GM21423 (cell line): Measurements from ENCODE around the gene CEP126.

Experiments
- ATAC-seq: cut with Tn5 transposase; IDR thresholded peaks from one replicate; pipeline ENCODE4 v1.9.1; 2021; ENCODE audit warnings: mild to moderate bottlenecking, moderate library complexity; ENCODE audit not compliant: unreplicated experiment

The CEP126 gene, protein sequence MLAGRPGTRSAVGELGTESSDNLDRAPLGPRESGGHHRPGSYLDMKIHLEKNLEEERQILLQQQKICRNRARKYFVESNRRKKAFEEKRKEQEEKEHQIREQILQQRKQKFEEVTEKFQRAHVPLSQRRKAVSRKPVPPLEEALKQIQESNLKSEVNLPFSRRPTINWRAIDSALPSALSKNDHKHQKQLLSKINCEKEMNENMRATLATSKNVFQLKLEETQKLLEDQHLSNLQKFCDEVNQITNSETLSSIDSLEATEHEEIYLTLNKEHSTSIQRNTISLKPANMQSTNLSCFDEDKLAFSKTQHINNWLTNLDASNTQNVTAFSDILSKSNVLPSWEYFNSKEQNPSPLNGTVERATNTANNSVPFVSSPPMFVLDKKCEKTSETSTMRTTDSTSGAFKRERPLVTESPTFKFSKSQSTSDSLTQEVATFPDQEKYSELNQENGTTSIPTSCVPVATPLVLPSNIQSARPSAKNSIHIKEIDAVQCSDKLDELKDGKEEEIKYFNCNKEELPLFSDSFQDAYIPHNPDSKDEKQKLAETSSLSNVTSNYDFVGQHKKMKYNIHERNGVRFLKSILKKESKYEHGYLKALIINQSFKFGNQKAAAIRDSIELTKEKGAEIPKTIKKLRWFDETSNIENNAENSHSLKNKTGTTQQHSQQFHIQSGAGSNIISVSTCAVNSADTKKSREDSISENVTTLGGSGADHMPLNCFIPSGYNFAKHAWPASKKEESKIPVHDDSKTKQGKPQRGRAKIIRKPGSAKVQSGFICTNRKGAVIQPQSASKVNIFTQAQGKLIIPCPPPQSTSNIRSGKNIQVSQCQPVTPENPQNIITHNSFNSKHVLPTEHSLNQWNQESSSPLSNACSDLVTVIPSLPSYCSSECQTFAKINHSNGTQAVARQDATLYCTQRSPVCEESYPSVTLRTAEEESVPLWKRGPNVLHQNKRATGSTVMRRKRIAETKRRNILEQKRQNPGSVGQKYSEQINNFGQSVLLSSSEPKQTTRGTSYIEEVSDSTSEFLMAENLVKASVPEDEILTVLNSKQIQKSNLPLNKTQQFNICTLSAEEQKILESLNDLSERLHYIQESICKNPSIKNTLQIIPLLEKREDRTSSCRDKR

DNA sequence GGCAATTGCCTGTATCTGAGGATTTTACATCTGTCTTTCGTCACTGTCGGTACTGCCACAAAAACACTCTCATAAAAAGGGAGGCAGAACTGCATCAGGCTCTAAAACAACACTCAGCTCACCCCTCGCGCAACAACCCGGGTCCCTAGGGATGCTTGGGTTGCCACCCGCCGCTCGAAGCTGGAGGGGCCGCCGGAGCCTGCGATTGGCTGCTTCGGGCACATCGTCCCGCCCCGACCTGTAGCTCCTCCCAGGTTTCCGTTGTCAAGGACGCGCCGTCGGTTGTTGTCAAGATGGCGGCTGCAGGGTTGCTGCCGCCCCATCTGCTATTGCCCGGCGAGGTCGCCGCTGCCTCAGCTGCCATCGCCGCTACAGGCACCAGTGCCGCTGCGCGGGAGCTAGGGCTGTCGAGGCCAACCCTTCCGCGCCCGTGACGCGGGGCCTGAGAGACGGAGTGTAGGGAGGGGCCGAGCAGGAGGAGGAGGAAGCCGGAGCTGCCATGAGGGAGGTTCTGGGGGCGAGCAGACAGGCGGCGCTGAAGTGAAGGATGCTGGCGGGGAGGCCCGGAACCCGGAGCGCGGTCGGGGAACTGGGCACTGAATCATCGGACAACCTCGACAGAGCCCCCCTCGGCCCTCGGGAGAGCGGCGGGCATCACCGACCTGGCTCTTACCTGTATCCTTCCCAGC lies at the start of gene CEP126:
Gene CEP126 (plus strand): TSS at position 273 of the 689 bp plus-strand sequence. CDS start 275 bp downstream, at position 548.
- ATAC-seq = peak; percentile 100

DNA sequence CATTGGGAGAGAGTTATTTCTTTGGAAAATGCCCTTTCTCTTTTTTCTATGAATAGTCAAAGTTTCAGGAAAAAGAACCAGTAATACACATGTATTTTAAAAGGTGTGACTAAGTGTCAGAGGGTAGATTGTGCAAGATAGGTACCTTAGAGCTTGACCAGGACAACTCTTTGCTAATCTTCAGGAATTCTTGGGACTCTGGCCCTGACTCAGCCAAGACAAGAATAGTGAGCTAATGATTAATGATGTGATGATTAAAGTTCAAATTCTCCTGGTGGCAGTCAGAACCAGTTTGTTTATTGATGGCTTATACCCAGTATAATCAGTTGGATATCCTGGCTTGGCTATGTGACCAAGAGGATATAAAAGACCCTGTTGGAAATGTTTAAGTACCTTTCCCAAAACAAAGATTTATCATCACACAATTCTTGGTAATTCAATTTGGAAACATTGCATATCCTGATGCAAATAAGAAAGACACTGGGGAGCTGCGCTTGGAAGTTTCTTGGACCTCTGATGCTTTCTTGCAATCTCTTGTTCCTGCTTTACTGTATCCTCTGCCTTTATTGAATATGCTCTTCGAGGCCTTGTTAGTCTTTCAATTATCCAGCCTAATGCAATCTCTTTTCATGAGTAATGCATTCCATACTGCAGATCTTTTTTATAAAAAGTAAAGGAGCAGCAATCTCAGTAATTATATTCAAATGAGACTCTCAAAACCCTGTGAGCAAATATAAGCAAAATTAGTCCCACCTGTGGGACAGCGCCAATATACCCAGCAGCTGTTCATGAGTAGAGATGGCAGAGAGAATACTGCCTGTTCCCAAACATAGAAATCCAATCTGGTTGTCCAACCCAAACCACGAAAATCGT lies 48.0 kb upstream of the CEP126 start:
- ATAC-seq = no peak

DNA sequence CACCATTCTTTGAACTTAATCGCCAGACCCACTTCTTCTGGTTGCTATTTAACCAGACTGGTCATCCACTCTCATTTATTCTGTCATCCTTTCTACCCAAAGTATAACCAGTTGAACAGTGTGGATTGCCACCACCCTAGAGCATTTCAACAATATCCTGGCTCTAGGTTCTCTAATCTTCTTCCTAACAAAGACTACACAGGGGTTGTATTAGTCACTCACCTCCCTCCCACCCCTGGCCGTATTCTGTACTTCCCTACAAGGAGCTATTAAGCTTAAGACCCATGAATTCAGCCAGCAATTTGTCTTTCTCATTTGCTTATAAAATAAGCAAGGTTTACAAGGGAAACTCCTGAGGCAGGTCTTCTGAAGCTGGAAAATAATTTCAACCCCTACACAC lies 46.9 kb upstream of the CEP126 start:
- no peak for ATAC-seq

DNA sequence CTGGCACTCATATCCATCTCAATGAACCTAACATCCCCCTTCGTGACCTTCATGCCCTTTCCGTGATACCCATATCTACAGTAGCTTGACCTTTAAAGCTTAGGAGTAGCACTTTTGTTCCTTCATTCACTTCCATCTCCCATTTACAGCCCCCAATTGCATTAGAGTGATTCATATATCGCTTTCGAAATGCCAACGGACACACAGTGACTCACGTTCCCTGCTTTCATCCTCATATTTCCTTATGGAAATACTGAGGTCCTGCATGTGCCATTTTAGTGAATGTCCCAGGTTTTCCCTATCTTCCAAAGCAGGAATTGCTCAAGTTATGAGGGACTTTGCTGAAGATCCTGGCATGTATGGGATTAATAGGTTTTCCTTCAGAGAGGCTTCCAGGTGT lies 44.3 kb upstream of the CEP126 start:
- no peak for ATAC-seq

DNA sequence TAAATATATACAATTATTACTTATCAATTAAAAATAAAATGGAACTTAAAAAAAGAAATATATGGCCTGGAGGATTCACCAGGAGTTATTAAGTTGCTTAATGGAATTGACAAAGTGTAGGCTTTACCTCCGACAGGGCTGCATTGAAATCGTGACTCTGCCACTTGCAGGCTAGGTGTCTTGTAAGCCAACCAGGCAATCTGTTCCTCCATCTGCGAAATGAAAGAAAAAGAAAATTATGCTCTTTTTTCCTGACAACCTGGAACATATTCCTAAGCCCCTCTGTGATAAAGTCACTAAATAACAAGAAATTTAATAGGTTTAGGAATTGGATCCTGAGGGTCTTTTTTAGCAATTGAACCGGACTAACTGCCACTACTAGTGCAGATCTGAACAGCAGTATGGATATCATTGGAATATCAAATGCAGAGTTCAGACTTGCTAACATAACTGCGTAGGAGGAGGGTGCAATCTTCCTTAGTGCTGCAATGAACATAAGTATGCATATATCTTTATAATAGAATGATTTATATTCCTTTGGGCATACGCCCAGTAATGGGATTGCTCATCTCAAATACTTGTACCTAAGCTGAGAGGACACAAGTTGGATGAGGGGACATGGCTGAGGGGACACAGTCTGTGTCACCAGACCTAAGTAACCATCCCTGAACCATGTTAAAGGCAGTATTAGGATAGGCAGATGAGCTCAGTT lies 42.5 kb upstream of the CEP126 start:
- ATAC-seq = no peak

DNA sequence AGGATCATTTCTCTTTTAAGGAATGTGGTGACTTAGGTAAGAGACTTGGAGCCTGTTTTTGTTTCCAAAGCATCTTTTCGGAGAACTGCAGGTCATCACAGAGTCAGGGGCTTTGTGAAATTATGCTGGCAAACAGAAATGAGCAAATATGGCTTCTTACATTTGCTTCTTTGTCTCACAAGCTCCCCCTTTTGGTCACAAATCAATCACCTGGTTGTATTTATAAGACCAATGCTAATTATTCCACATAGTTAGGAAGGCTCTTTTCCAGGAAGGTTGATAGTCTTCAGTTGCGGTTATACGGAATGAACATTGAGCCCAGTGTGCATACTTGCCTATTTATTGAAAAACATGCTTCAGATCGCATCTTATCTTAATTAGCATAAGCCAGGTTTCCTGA lies 34.6 kb upstream of the CEP126 start:
- ATAC-seq = no peak

DNA sequence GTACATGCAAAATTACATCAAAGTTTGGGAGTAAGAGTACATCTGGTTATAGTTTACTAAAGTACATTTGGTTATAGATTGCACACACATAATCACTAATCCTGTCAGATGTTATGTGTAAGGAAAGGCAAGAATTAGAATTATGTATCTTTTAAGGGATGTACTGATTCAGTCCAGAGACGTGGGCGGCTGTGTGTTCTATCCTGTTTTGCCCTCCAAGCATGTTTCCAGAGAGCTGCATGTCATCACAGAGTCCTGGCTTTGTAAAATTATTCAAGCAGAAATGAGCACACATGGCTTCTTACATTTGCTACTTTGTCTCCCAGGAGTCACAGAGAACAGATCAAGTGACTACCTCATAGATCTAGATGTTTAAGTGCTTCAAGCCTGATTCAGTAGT lies 33.2 kb upstream of the CEP126 start:
- ATAC-seq = no peak

DNA sequence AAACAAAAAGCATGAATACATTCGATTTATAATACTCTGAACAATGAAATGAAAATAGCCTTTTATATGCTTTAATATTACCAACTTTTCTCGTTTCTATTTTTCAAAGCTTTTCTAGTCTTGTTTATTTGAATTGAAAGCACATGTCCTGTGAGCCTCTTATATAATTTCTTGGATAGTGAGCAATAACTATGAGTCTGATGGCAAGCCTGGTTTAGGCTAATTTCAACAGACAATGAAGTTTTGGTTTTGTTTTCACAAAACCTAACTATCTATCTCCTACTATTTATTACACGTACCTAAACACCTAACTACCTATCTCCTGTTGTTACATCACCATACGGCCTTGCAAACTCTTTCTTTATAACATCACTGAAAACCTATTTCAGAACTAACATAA lies 29.2 kb upstream of the CEP126 start:
- ATAC-seq = no peak

DNA sequence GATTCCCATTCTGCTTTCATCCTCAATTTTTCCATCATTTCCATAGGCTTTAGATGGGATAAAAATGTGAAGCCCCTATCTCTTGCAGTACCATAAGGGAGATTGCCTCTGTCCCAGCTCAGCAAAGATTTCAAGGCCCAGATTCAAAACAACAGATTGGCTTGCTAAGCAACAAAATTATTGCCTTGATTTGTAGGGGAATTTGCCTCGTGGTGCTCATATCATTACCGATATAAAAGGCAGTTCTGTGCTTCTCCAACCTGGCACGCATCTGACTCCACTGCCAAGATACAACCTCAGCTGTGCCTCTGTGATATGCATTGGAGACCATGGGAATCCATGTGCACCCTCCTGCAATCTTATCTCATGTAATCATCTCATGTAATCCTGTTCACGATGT lies 25.0 kb upstream of the CEP126 start:
- no peak for ATAC-seq

DNA sequence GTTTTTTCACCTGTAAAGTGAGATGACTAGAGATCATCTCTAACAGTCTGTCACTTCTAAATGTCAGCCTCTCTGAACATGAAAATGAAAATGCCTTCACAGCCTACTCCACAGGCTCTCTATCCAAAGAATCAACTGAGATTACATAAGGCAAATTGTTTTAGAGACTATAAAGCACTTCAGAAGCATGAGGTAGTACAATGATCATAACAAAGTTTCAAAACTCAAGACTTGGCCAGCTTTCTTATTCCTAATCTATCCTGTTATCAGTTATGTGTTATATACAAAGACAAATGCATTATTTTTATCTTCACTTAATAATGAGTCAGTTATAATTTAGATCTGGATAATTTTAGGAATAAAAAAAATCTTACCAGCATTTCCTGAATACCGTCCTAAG lies 20.3 kb upstream of the CEP126 start:
- no peak for ATAC-seq

DNA sequence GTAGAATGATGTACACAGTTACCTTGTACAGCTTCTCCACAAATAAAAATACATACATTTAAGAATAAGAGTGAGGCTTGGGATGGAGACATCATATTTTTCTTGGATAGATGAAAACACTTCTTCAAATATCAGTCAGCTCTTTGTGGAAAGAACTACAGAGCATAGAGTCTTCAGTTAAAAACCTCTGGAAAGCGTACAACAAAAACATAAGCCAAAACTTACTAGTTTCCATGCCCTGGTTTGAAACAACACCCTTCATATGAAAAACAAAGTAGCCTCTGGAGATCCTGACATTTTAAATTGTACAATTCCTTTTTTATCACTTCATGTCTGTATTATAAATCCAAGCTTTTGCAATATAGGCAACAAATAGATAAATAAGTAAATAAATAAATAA lies 7.0 kb upstream of the CEP126 start:
- no peak for ATAC-seq

DNA sequence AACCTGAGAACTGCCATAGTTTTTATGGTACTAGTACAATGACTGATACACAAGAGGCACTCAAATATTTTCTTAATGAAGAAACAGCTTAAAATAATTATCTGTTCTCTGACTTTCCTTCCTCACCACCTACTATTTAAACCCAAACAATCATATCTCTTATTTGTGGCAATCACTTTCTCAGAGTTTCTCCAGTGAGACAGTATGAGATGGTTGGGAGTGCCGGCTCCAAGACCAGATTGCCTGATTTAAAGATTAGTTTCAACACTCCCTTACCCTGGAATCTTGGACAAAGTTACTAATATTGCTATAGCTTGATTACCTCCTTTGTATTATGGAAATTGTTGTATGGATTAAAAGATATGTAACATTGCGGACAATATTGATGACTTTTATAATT lies 5.7 kb upstream of the CEP126 start:
- no peak for ATAC-seq

DNA sequence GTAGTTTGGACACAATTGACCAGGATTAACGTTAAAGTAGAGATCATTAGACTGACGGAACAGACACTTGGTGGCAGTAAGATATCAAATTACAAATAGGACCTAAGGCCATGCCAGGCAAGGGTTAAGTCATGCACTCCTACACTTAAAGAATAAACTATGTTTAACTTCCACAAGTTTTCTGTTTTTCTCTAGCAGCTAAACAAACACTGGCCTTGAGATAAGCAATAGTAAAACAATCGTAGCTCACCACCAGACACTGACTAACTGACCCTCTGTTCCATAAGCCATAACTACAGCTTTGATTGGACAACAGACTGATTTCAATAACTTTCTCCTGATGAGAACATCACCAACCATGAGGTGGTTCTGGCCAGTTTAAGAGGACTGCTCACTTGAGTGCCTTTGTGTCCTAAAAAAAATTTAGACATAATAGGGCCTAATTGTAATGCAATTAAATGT lies 2.0 kb upstream of the CEP126 start:
- ATAC-seq = no peak

DNA sequence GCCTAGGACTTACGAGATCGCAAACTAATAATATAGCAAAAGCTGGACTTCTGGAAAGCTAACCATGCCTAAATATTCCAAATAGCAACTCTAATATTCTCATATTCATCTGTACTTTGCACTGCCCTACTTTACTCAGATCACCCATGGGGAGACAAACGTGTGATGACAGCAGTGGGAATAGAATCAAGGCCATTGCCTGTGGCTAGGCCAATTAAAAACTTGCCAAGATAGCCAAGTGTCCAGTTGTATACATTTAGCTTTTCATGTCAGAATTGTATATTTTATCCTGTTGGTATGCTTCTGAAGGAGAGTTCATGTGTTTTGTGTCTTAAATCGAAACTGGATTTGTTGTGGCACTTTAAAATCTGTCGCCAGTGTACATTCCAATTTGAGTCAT lies 1.2 kb upstream of the CEP126 start:
- ATAC-seq = no peak

DNA sequence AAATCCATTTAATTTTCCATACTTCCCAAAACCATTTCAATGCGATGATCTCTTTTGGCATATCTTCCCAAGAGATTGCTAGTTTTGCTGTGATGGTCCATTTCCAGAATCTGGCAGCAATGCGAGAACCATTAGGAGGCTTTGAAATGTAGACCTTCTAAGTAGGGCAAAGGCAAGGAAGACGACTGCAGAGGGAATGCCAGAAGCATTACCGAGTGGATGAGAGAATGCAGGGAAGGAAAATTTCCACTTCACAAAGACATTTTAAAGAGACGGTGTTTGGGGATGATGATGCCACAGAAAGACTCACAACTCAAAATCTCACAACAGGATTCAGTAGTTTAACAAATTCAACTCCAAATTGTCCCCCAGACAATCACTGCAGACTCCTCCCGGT lies 471 bp upstream of the CEP126 start:
- ATAC-seq = no peak

DNA sequence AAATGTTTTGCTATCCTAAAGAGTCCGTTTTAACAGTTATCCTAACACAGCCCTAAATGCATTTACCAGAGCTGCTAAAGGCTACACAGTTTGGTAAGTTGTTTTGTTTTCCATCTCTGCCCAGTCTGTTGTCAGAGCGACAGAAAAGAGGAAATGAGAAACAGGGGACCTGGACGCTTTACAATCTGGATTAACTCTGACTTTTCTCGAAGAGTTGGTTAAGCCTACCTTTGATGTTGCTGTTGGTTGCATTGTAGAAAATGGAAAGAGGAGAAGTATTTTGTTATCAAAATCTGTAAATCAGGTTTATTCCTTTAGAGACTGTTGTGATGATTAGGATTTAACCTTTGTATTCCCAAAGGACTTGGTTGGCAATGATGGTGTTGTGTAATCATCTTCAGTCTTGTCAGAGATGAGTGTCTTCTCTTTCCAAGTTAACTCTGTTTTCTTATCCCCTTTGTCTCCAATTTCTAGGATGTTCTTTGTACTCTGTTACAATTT lies 1.0 kb downstream of the CEP126 start:
- peak; percentile 38 for ATAC-seq

DNA sequence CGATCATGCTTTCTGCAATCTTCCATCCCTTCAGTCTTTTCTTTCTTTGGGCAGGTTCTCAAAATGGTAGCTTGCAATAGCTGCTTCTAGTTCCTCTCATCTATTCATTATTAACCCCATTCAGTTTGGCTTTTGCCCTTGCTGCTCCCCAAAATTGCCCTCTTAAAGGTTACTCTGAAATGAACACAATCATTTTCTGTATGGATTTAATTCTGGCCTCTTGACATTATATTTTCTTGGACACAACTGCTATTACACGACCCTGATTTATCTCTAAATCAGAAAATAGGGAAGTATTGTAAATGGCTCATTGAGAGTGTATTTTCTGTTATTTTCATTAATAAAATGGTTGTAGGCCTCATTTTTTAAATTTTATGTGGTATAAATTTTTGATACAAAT lies 1.6 kb downstream of the CEP126 start, which contains the start of gene ANGPTL5:
Gene ANGPTL5 (minus strand): TSS at position 101 of the 400 bp plus-strand sequence. CDS start 8,613 bp downstream, outside the sequence.
- no peak for ATAC-seq

DNA sequence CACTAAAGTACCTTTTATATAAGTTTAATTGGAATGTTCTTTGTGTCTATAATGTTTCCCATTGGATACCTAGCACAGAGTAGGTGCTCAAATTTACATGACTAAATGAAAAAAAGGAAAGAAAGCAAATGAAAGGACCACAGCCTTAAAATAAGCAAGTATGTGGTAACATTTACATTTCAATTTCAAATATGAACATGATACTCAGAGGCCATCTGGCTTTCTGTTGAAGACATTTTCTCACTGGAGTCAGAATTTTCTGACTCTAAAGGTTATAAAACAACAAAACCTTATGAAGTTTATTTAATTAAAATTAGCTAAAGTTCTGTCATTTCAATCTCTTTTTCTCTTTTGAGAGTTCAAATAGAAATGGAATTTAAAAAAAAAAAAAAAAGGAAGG lies 2.4 kb downstream of the CEP126 start:
- ATAC-seq = no peak

DNA sequence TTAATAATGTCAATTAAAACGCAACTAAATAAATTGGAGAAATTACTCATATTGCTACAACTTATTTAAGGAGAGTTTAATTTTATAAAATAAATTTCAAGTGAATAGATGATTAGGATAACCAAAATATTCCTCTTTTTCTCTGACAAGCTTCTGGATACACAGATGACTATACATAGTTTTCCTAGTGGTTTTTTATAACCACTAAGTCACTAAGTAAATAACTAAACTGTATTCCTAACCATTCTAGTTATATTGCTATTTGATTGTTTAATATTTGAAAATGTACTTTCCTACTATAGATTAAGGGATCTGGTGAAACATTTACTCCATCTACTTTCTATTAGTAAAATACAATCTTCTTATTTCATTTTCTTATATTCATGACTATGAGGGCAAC lies 6.2 kb downstream of the CEP126 start:
- no peak for ATAC-seq
